IMR-90 (cell line): ENCODE measurements around the gene TRMT10B. TPM values are rescaled to one million over a fixed set of nuclear protein-coding genes. Genes with fewer than 3 reads are reported as not detected.

Experiments
- ATAC-seq: fragments of 200-7000 bp; cut with Tn5 transposase; 2 replicates; pipeline ENCODE4 v1.9.1; 2020; ENCODE audit warnings: low read depth, mild to moderate bottlenecking, moderate library complexity
- BruUV-seq: library from RNA; stranded (reverse); fragments of 400-500 nt; replicated peaks from 2 replicates; lab custom pipeline; 2021; lab: Mats Ljungman, UMichigan
- CTCF ChIA-PET: fragments of 300-600 bp; formaldehyde crosslinking; extraction: SDS; loops from one replicate; lab custom pipeline; 2021; ENCODE audit warnings: antibody characterized with exemption; lab: Yijun Ruan, JAX
- POLR2A ChIA-PET: fragments of 300-600 bp; sonication (Branson Sonifier 250); formaldehyde crosslinking; loops from one replicate; lab custom pipeline; 2022; ENCODE audit warnings: antibody characterized with exemption; ENCODE audit not compliant: unreplicated experiment; lab: Charles Lee
- DNase-seq: peaks from one replicate; pipeline ENCODE4 v3.0.0; 2013
- H2AFZ ChIP-seq: replicated peaks from 2 replicates; pipeline ENCODE3; 2013; ENCODE audit warnings: low read length, mild to moderate bottlenecking; ENCODE audit not compliant: poor library complexity
- H2AK5ac ChIP-seq: 2 replicates; pipeline ENCODE4 v1.6.1; 2013; ENCODE audit warnings: low read depth, low read length, inconsistent platforms
- H2AK9ac ChIP-seq: replicated peaks from 2 replicates; pipeline ENCODE3; 2013; ENCODE audit warnings: mild to moderate bottlenecking, low read depth, low read length, moderate library complexity; ENCODE audit not compliant: poor library complexity
- H2BK120ac ChIP-seq: 2 replicates; pipeline ENCODE4 v1.6.1; 2013; ENCODE audit warnings: low read depth, low read length, inconsistent platforms
- H2BK15ac ChIP-seq: 3 replicates; pipeline ENCODE4 v1.6.1; 2013; ENCODE audit warnings: low read depth, low read length, inconsistent platforms
- H2BK20ac ChIP-seq: 2 replicates; pipeline ENCODE4 v1.6.1; 2013; ENCODE audit warnings: low read depth, mild to moderate bottlenecking, inconsistent platforms, low read length, moderate library complexity
- H2BK5ac ChIP-seq: 2 replicates; pipeline ENCODE4 v1.6.1; 2013; ENCODE audit warnings: mild to moderate bottlenecking, low read depth, low read length, inconsistent platforms; ENCODE audit not compliant: poor library complexity, severe bottlenecking
- H3K14ac ChIP-seq: replicated peaks from 2 replicates; pipeline ENCODE4 v1.6.1; 2013; ENCODE audit warnings: low read depth, low read length, inconsistent platforms
- H3K18ac ChIP-seq: 2 replicates; pipeline ENCODE4 v1.6.1; 2013; ENCODE audit warnings: low read depth, low read length, control low read depth
- H3K23ac ChIP-seq: 2 replicates; pipeline ENCODE4 v1.6.1; 2013; ENCODE audit warnings: low read depth, low read length, inconsistent platforms
- H3K27ac ChIP-seq: 2 replicates; pipeline ENCODE4 v1.5.1; 2013; ENCODE audit warnings: mild to moderate bottlenecking, control low read depth, low read length; ENCODE audit not compliant: insufficient read depth
- H3K27me3 ChIP-seq: 2 replicates; pipeline ENCODE4 v1.6.1; 2013; ENCODE audit warnings: low read length; ENCODE audit not compliant: control insufficient read depth, insufficient read depth
- H3K36me3 ChIP-seq: 2 replicates; pipeline ENCODE4 v1.6.1; 2013; ENCODE audit warnings: low read length, mixed read lengths; ENCODE audit not compliant: control insufficient read depth, insufficient read depth
- H3K4ac ChIP-seq: 2 replicates; pipeline ENCODE4 v1.6.1; 2013; ENCODE audit warnings: low read depth, low read length, inconsistent platforms
- H3K4me1 ChIP-seq: 2 replicates; pipeline ENCODE4 v1.6.1; 2013; ENCODE audit warnings: low read length, mixed read lengths; ENCODE audit not compliant: control insufficient read depth, insufficient read depth
- H3K4me2 ChIP-seq: 2 replicates; pipeline ENCODE4 v1.6.1; 2013; ENCODE audit warnings: low read depth, mild to moderate bottlenecking, control low read depth, low read length, moderate library complexity
- H3K4me3 ChIP-seq: 2 replicates; pipeline ENCODE4 v1.5.1; 2013; ENCODE audit warnings: low read depth, mild to moderate bottlenecking, control low read depth, low read length, moderate library complexity; ENCODE audit not compliant: insufficient read depth
- H3K56ac ChIP-seq: 2 replicates; pipeline ENCODE4 v1.6.1; 2013; ENCODE audit warnings: low read length, inconsistent platforms; ENCODE audit not compliant: insufficient read depth; ENCODE audit errors: extremely low read depth
- H3K79me1 ChIP-seq, 2 experiments: 2 replicates each; pipeline ENCODE4 v1.6.1; 2013; ENCODE audit warnings: low read length in 2 of 2, inconsistent platforms in 1 of 2, low read depth in 1 of 2
- H3K9ac ChIP-seq: 2 replicates; pipeline ENCODE4 v1.6.1; 2013; ENCODE audit warnings: low read depth, low read length, control low read depth
- H3K9me1 ChIP-seq: 2 replicates; pipeline ENCODE4 v1.6.1; 2013; ENCODE audit warnings: low read length, inconsistent platforms; ENCODE audit not compliant: insufficient read depth
- H3K9me3 ChIP-seq: 2 replicates; pipeline ENCODE4 v1.6.1; 2013; ENCODE audit warnings: low read length; ENCODE audit not compliant: control insufficient read depth, insufficient read depth
- H4K20me1 ChIP-seq: 2 replicates; pipeline ENCODE4 v1.6.1; 2013; ENCODE audit warnings: low read length, inconsistent platforms; ENCODE audit not compliant: insufficient read depth
- H4K5ac ChIP-seq: 2 replicates; pipeline ENCODE4 v1.6.1; 2013; ENCODE audit warnings: mild to moderate bottlenecking, low read depth, low read length, control low read depth
- H4K8ac ChIP-seq, 2 experiments: 2 replicates each; pipeline ENCODE4 v1.6.1; 2013; ENCODE audit warnings: low read depth in 2 of 2, low read length in 2 of 2, control low read depth in 1 of 2, inconsistent platforms in 1 of 2
- H4K91ac ChIP-seq: 2 replicates; pipeline ENCODE4 v1.6.1; 2013; ENCODE audit warnings: low read depth, low read length, inconsistent platforms; ENCODE audit not compliant: insufficient read depth
- CHD1 ChIP-seq: IDR thresholded peaks from 2 replicates; pipeline ENCODE4 v1.6.1; 2012; ENCODE audit warnings: low read depth, low read length, improper control_type of control experiment
- CTCF ChIP-seq: conservative IDR thresholded peaks from 2 replicates; pipeline ENCODE4 v1.5.1; 2012; ENCODE audit warnings: mild to moderate bottlenecking, low read depth, low read length, improper control_type of control experiment
- FOS ChIP-seq: fragments of 150-350 bp; IDR thresholded peaks from 2 replicates; pipeline ENCODE4 v1.6.1; 2016; ENCODE audit warnings: low read depth, low read length
- MAFK ChIP-seq: IDR thresholded peaks from 2 replicates; pipeline ENCODE4 v1.6.1; 2012; ENCODE audit warnings: low read depth, low read length, improper control_type of control experiment
- MAZ ChIP-seq: IDR thresholded peaks from 2 replicates; pipeline ENCODE4 v1.6.1; 2012; ENCODE audit warnings: low read depth, mild to moderate bottlenecking, low read length, improper control_type of control experiment, moderate library complexity, borderline replicate concordance
- MXI1 ChIP-seq: IDR thresholded peaks from 2 replicates; pipeline ENCODE4 v1.6.1; 2012; ENCODE audit warnings: low read depth, mild to moderate bottlenecking, low read length, moderate library complexity, borderline replicate concordance
- POLR2A ChIP-seq: IDR thresholded peaks from 2 replicates; pipeline ENCODE4 v1.6.1; 2012; ENCODE audit warnings: mild to moderate bottlenecking, low read depth, low read length
- RCOR1 ChIP-seq: IDR thresholded peaks from 2 replicates; pipeline ENCODE4 v1.6.1; 2012; ENCODE audit warnings: mild to moderate bottlenecking, low read length, improper control_type of control experiment; ENCODE audit not compliant: insufficient replicate concordance
- RFX5 ChIP-seq: IDR thresholded peaks from 2 replicates; pipeline ENCODE4 v1.8.0; 2012; ENCODE audit warnings: low read depth, mild to moderate bottlenecking, low read length, moderate library complexity
- SMC3 ChIP-seq: fragments of 150-350 bp; IDR thresholded peaks from 2 replicates; pipeline ENCODE4 v1.6.1; 2016; ENCODE audit warnings: low read depth, mild to moderate bottlenecking, antibody characterized with exemption, low read length, moderate library complexity
- WGBS, 2 experiments: methylation state at CpG; one replicate each; pipeline versions ENCODE4 v1.1.5 to v1.1.7; 2013; ENCODE audit warnings: missing lambda C conversion rate in 2 of 2; ENCODE audit not compliant: insufficient read length in 1 of 2; ENCODE audit errors: extremely low coverage in 2 of 2; 5-methylcytosine and 5-hydroxymethylcytosine counted together
- dilution Hi-C: fragments of 300-500 bp; cut with HindIII; formaldehyde crosslinking; loops from one replicate; pipeline ENCODE4 v1.14.3; 2018; ENCODE audit warnings: low sequenced_read_pairs; ENCODE audit not compliant: unreplicated experiment
- in situ Hi-C: fragments of 300-500 bp; cut with MboI; formaldehyde crosslinking; loops from 3 replicates; pipeline ENCODE4 v1.14.3; 2019; ENCODE audit warnings: low sequenced_read_pairs, inconsistent platforms, mixed read lengths
- intact Hi-C: fragments of 100-400 bp; cut with micrococcal nuclease; formaldehyde crosslinking; loops from 2 replicates; pipeline ENCODE4 v1.10.0; 2022
- polyA plus RNA-seq, 3 experiments: library from polyadenylated mRNA; depleted of rRNA; stranded (reverse); fragments of >200 nt; gene quantifications; 2 replicates each; pipeline ENCODE4 v1.2.3, GENCODE V29; 2012; ENCODE audit warnings: low replicate concordance in 1 of 3
- total RNA-seq: library from RNA; depleted of rRNA; stranded (reverse); fragments of >200 nt; gene quantifications from 2 replicates; pipeline ENCODE4 v1.2.3, GENCODE V29; 2012
- TF ChIP-seq, protein P1 (sequence below): fragments of 150-350 bp; IDR thresholded peaks from 2 replicates; pipeline ENCODE4 v1.6.1; 2016; ENCODE audit warnings: low read depth, mild to moderate bottlenecking, low read length, moderate library complexity, borderline replicate concordance
- TF ChIP-seq, protein P2 (sequence below): fragments of 150-350 bp; IDR thresholded peaks from 2 replicates; pipeline ENCODE4 v1.6.1; 2017; ENCODE audit warnings: mild to moderate bottlenecking, antibody characterized with exemption, low read length, low read depth

The TRMT10B gene
- total and polyA plus RNA-seq, 2 of the 4 experiments (the other 2 are of a cell fraction), result 2.3 to 4.5 TPM

DNA sequence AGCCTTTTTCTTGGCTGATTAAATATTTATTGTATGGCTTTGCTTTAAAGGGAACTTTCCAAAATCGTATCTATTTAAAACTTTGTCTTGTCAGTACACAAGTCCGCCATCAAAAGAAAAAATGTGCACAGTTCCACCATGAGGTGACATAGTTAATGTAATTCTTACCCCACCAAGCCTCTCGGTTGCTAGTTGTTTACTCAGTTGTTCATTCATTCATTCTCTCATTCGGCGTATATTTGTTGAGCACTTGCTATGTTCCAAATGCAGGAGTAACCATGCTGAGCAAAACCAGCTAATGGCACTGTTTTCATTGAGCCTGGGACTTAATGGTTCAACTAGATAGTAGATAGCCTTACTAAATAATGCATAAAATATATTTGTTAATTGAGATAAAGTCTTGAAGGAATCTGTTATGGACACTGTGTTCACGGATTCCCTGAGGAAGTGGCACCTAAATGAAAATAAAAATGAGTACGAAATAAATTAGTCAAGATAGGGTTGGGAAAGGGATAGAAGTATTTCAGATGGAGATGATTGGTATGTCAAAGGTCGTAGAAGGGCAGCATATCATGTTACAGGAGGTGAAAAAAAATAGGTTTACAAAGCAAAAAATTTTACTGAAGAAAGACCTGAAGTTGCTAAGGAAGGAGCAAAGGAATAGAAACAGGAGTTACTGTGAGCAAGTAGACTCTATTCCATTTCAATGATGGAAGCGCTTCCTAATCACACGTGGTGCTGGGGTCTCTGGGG lies 48.5 kb downstream of the TRMT10B start (continued):
- no peak for TF ChIP-seq MAZ

DNA sequence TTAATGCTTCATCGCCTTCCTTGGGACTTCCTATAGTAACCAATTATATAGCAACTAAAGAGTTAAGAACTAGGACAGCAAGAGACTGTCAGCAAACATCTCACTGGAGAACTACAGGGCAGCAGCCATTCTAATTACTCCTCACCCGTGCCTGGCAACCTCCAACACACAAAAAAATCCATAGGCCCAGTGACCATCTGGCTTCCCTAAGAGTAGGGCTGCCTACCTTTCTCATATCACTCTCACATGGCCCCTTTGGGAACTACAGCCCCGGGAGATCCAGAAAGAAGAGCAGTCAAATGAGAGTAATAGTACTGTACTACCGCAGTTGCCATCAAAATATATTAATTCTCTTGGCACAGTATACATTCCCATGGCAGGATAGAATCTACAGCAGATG lies 52.7 kb downstream of the TRMT10B start:
- DNase-seq (no peak), ATAC-seq (no peak)
- Histone ChIP-seq H3K4me1 (peaks cover 4% of the 10 kb centered on the region), H2BK15ac (no peak overlapping the region), H2AK9ac (no peak overlapping the region), H4K91ac (no peak overlapping the region), H3K9me1 (peaks cover 3% of the 10 kb centered on the region; the same call in 1 of the 2 replicates), H3K4me3 (no peak overlapping the region), H3K79me1 (peaks cover 20 to 47% of the 10 kb centered on the region in 2 experiments), H3K4me2 (no peak overlapping the region), H2BK20ac (no peak overlapping the region), H3K23ac (no peak overlapping the region), H3K27me3 (no peaks in the 10 kb centered on the region), H4K20me1 (peaks cover 32% of the 10 kb centered on the region; the same call in 1 of the 2 replicates), H3K27ac (no peak overlapping the region), H2BK5ac (no peak overlapping the region), H2AK5ac (no peak overlapping the region), H3K36me3 (peaks cover 8% of the 10 kb centered on the region), H4K8ac (no peak overlapping the region), H4K5ac (no peak overlapping the region), H3K56ac (no peak overlapping the region), H3K9me3 (no peaks in the 10 kb centered on the region), H2AFZ (no peak overlapping the region), H3K4ac (no peak overlapping the region), H3K18ac (no peak overlapping the region), H3K9ac (no peak overlapping the region), H2BK120ac (no peak overlapping the region), H3K14ac (no peak overlapping the region)
- WGBS, 2 experiments, result 50% methylated on average over 1 of the region's 4 CpGs; no CpG with 5 or more reads in 1 of the 2 experiments
- CTCF ChIA-PET, result no interaction called here
- intact Hi-C loops (no loop called here), in situ Hi-C loops (no loop called here), dilution Hi-C loops (no loop called here)
- POLR2A ChIA-PET, result no interaction called here
- TF ChIP-seq CHD1 (no peak), MXI1 (no peak), FOS (no peak), RCOR1 (no peak), POLR2A (no peak), CTCF (no peak), MAFK (no peak), RFX5 (no peak), MAZ (no peak), SMC3 (no peak)
- TF ChIP-seq, protein P1, sequence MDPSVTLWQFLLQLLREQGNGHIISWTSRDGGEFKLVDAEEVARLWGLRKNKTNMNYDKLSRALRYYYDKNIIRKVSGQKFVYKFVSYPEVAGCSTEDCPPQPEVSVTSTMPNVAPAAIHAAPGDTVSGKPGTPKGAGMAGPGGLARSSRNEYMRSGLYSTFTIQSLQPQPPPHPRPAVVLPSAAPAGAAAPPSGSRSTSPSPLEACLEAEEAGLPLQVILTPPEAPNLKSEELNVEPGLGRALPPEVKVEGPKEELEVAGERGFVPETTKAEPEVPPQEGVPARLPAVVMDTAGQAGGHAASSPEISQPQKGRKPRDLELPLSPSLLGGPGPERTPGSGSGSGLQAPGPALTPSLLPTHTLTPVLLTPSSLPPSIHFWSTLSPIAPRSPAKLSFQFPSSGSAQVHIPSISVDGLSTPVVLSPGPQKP, result no peak
- TF ChIP-seq, protein P2, sequence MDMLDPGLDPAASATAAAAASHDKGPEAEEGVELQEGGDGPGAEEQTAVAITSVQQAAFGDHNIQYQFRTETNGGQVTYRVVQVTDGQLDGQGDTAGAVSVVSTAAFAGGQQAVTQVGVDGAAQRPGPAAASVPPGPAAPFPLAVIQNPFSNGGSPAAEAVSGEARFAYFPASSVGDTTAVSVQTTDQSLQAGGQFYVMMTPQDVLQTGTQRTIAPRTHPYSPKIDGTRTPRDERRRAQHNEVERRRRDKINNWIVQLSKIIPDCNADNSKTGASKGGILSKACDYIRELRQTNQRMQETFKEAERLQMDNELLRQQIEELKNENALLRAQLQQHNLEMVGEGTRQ, result no peak
- BruUV-seq, result no TSS peak
